PFSK-1 (cell line): ENCODE measurements around the gene ENDOD1.

Source experiments
- FOXP2 ChIP-seq: optimal IDR thresholded peaks from 2 replicates; pipeline ENCODE3; 2011; ENCODE audit warnings: borderline replicate concordance, control low read depth, inconsistent platforms; ENCODE audit not compliant: insufficient read depth; ENCODE audit errors: extremely low read length, extremely low read depth
- POLR2AphosphoS5 ChIP-seq: IDR thresholded peaks from 2 replicates; pipeline ENCODE4 v1.6.1; 2012; ENCODE audit warnings: low read depth, mild to moderate bottlenecking, control low read depth, low read length, moderate library complexity
- REST ChIP-seq, 2 experiments: IDR thresholded peaks; 2 replicates each; pipeline versions ENCODE4 v1.6.1 to v1.8.0; 2011 to 2012; ENCODE audit warnings: low read depth in 2 of 2, low read length in 2 of 2, control low read depth in 1 of 2, inconsistent platforms in 1 of 2, mild to moderate bottlenecking in 1 of 2, moderate library complexity in 1 of 2; ENCODE audit not compliant: insufficient read depth in 1 of 2
- SIN3A ChIP-seq: IDR thresholded peaks from 2 replicates; pipeline ENCODE4 v1.6.1; 2012; ENCODE audit warnings: mild to moderate bottlenecking, low read length, moderate library complexity, borderline replicate concordance; ENCODE audit not compliant: insufficient read depth
- TAF1 ChIP-seq: IDR thresholded peaks from 2 replicates; pipeline ENCODE4 v1.6.1; 2012; ENCODE audit warnings: low read length, control low read depth, borderline replicate concordance; ENCODE audit not compliant: insufficient read depth

ENDOD1 gene

GRCh38 chr11:95086836-95087570 lies 2.6 kb upstream of the ENDOD1 start:
- TF ChIP-seq REST (IDR thresholded peaks at IDR 0.05; ENCODE audit: insufficient read depth in 1 of 2, low read depth in 2 of 2, low read length in 2 of 2) (no peak), POLR2AphosphoS5 (no peak), TAF1 (no peak), SIN3A (no peak), FOXP2 (no peak)

- TF ChIP-seq FOXP2 (no peak), TAF1 (no peak), POLR2AphosphoS5 (no peak), REST (IDR thresholded peaks at IDR 0.05; ENCODE audit: insufficient read depth in 1 of 2, low read depth in 2 of 2, low read length in 2 of 2) (no peak), SIN3A (no peak)
Observed at GRCh38 chr11:95088946-95089619, 563 bp upstream of the ENDOD1 start.

- TF ChIP-seq FOXP2 (no peak), SIN3A (no peak), REST (IDR thresholded peaks at IDR 0.05; ENCODE audit: insufficient read depth in 1 of 2, low read depth in 2 of 2, low read length in 2 of 2) (no peak), TAF1 (no peak), POLR2AphosphoS5 (no peak)
Observed at GRCh38 chr11:95091663-95092180, 2.1 kb downstream of the ENDOD1 start.

- TF ChIP-seq TAF1 (no peak), SIN3A (no peak), FOXP2 (no peak), POLR2AphosphoS5 (no peak), REST (IDR thresholded peaks at IDR 0.05; ENCODE audit: insufficient read depth in 1 of 2, low read depth in 2 of 2, low read length in 2 of 2) (no peak)
Observed at GRCh38 chr11:95092549-95093324, 3.1 kb downstream of the ENDOD1 start.
